Renal pelvis (tissue), 4 donors: ENCODE data around the gene CCNB1. TPM values are rescaled to one million over a fixed set of nuclear protein-coding genes. Genes with fewer than 3 reads are reported as not detected.

Experiments
- DNase-seq: peaks from one replicate; pipeline ENCODE4 v3.0.0-alpha.2; 2013
- polyA plus RNA-seq, 3 donors: library from polyadenylated mRNA; unstranded; fragments of 120-200 nt; gene quantifications; one replicate each; pipeline ENCODE4 v1.2.1, GENCODE V29; 2013; ENCODE audit not compliant: insufficient read length in 3 of 3

CCNB1 gene
- polyA plus RNA-seq, 3 donors: 92.7 to 104 (median 93.2) TPM

- no peak for DNase-seq
Observed at GRCh38 chr5:69225860-69226259, 58.9 kb downstream of the CCNB1 start.

Other genes starting within 250 kb of the CCNB1 start
- 10 to 100 TPM; 70.2 to 76.5 (median 73.5) TPM for gene SLC30A5, start 73.1 kb upstream of the CCNB1 start, polyA plus RNA-seq
- gene CENPH, start 22.4 kb downstream of the CCNB1 start, polyA plus RNA-seq: 10 to 100 TPM; 16.7 to 24.3 (median 22.0) TPM
- 10 to 100 TPM; 37.8 to 41.6 (median 39.4) TPM for gene CDK7, start 67.7 kb downstream of the CCNB1 start, polyA plus RNA-seq
- gene CCDC125, start 165.7 kb downstream of the CCNB1 start, polyA plus RNA-seq: 10 to 100 TPM in 2 of 3 donors, 1 to 10 TPM in 1; 8.5 to 14.9 (median 12.3) TPM
- gene AK6, start 202.4 kb downstream of the CCNB1 start, polyA plus RNA-seq: 10 to 100 TPM; 65.9 to 70.6 (median 66.0) TPM
- 10 to 100 TPM; 49.5 to 55.0 (median 52.8) TPM for gene TAF9, start 202.4 kb downstream of the CCNB1 start, polyA plus RNA-seq
- 10 to 100 TPM; 32.2 to 39.3 (median 37.2) TPM for gene RAD17, start 202.7 kb downstream of the CCNB1 start, polyA plus RNA-seq
- 10 to 100 TPM; 23.8 to 33.7 (median 25.1) TPM for gene MARVELD2, start 248.0 kb downstream of the CCNB1 start, polyA plus RNA-seq